Measurements from ENCODE around the gene ARID3C.
A peak's percentile ranks its signal among the peaks of the same experiment; 100 is the strongest.

ARID3C gene

DNA sequence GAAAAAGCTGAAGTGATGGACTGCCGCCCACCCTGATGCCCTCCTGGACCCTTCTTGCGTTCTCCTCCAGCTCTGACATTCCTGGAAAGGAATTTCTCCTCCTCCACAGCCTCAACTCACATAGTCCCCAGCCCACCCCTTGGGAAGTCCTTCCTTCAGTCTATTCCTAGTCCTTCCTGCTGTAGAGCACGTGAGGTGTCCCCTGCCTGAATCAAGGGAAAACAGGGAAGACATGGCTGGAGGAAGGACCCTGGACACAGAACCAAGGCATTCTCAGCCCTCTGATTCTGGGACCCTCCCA lies 3.7 kb downstream of the ARID3C start:
- Histone ChIP-seq H3K18ac (ENCODE audit: low read depth in 1 of 2, low read length in 2 of 2) (no peak overlapping the region), H2BK120ac (ENCODE audit: low read depth, low read length) (no peak overlapping the region), H3K36me3 (ENCODE audit: control insufficient read depth in 1 of 2, insufficient read depth in 2 of 2, low read depth in 1 of 2, low read length in 2 of 2) (no peaks in the 10 kb centered on the region), H3K4me3 (ENCODE audit: insufficient read depth in 1 of 2, low read depth in 1 of 2, low read length in 2 of 2) (no peak overlapping the region), H4K91ac (ENCODE audit: low read length) (no peak overlapping the region), H4K8ac (ENCODE audit: low read length) (no peak overlapping the region), H3K4me1 (ENCODE audit: control insufficient read depth, insufficient read depth, low read depth, low read length) (peaks cover 13% of the 10 kb centered on the region), H3K4ac (ENCODE audit: low read depth in 1 of 2, low read length in 2 of 2) (no peak overlapping the region), H3K23ac (ENCODE audit: low read length in 2 of 2) (peak overlapping the region in 1 of 2 experiments; percentile 3), H3K14ac (ENCODE audit: low read length in 2 of 2) (no peak overlapping the region), H3K4me2 (ENCODE audit: low read length, poor library complexity, severe bottlenecking) (no peak overlapping the region), H2BK5ac (ENCODE audit: low read depth, low read length, poor library complexity, severe bottlenecking) (no peak overlapping the region), H3K27me3 (ENCODE audit: control insufficient read depth in 1 of 2, insufficient read depth in 1 of 2, low read length in 2 of 2) (peaks cover 67 to 78% of the 10 kb centered on the region in 2 experiments), H3K9ac (ENCODE audit: low read length) (no peak overlapping the region), H3K27ac (ENCODE audit: low read length, poor library complexity, severe bottlenecking) (no peak overlapping the region), H2BK15ac (ENCODE audit: low read depth, poor library complexity, severe bottlenecking) (no peak overlapping the region), H2AFZ (ENCODE audit: low read depth, low read length) (no peak overlapping the region), H2BK12ac (ENCODE audit: low read length in 2 of 2) (no peak overlapping the region), H3K79me1 (replicated peaks; ENCODE audit: low read length, poor library complexity, severe bottlenecking) (peaks cover under 1% of the 10 kb centered on the region), H3K9me3 (ENCODE audit: control insufficient read depth, low read length) (no peaks in the 10 kb centered on the region), H2AK5ac (ENCODE audit: low read length, severe bottlenecking) (no peak overlapping the region)
- WGBS = 24% methylated on average over 3 of the region's 3 CpGs
- DNase-seq = no peak

- H3K4ac ChIP-seq (ENCODE audit: low read depth in 1 of 2, low read length in 2 of 2) = no peak overlapping the region
- H3K18ac ChIP-seq (ENCODE audit: low read depth in 1 of 2, low read length in 2 of 2) = no peak overlapping the region
- peak overlapping the region; percentile 50 for H2BK15ac ChIP-seq (ENCODE audit: low read depth, poor library complexity, severe bottlenecking)
- H3K9ac ChIP-seq (ENCODE audit: low read length) = no peak overlapping the region
- H4K8ac ChIP-seq (ENCODE audit: low read length) = no peak overlapping the region
- H3K36me3 ChIP-seq (ENCODE audit: control insufficient read depth in 1 of 2, insufficient read depth in 2 of 2, low read depth in 1 of 2, low read length in 2 of 2) = no peaks in the 10 kb centered on the region
- H3K14ac ChIP-seq (ENCODE audit: low read length in 2 of 2) = no peak overlapping the region
- no peak overlapping the region for H4K91ac ChIP-seq (ENCODE audit: low read length)
- no peak overlapping the region for H3K4me3 ChIP-seq (ENCODE audit: insufficient read depth in 1 of 2, low read depth in 1 of 2, low read length in 2 of 2)
- no peak overlapping the region for H3K27ac ChIP-seq (ENCODE audit: low read length, poor library complexity, severe bottlenecking)
- H2BK5ac ChIP-seq (ENCODE audit: low read depth, low read length, poor library complexity, severe bottlenecking) = no peak overlapping the region
- H2AFZ ChIP-seq (ENCODE audit: low read depth, low read length) = no peak overlapping the region
- H2BK12ac ChIP-seq (ENCODE audit: low read length in 2 of 2) = no peak overlapping the region
- H3K79me1 ChIP-seq (replicated peaks; ENCODE audit: low read length, poor library complexity, severe bottlenecking) = peaks cover 6% of the 10 kb centered on the region
- peak overlapping the region in 1 of 2 experiments; percentile 53 for H3K23ac ChIP-seq (ENCODE audit: low read length in 2 of 2)
- WGBS = 10% methylated on average over 39 of the region's 39 CpGs
- no peak overlapping the region for H2AK5ac ChIP-seq (ENCODE audit: low read length, severe bottlenecking)
- peaks cover 62 to 73% of the 10 kb centered on the region in 2 experiments for H3K27me3 ChIP-seq (ENCODE audit: control insufficient read depth in 1 of 2, insufficient read depth in 1 of 2, low read length in 2 of 2)
- no peaks in the 10 kb centered on the region for H3K9me3 ChIP-seq (ENCODE audit: control insufficient read depth, low read length)
- H3K4me1 ChIP-seq (ENCODE audit: control insufficient read depth, insufficient read depth, low read depth, low read length) = peaks cover 13% of the 10 kb centered on the region
- no peak overlapping the region for H2BK120ac ChIP-seq (ENCODE audit: low read depth, low read length)
- H3K4me2 ChIP-seq (ENCODE audit: low read length, poor library complexity, severe bottlenecking) = no peak overlapping the region
- DNase-seq = no peak
Measured at GRCh38 chr9:34624475-34625185, 4.2 kb downstream of the ARID3C start.

DNA sequence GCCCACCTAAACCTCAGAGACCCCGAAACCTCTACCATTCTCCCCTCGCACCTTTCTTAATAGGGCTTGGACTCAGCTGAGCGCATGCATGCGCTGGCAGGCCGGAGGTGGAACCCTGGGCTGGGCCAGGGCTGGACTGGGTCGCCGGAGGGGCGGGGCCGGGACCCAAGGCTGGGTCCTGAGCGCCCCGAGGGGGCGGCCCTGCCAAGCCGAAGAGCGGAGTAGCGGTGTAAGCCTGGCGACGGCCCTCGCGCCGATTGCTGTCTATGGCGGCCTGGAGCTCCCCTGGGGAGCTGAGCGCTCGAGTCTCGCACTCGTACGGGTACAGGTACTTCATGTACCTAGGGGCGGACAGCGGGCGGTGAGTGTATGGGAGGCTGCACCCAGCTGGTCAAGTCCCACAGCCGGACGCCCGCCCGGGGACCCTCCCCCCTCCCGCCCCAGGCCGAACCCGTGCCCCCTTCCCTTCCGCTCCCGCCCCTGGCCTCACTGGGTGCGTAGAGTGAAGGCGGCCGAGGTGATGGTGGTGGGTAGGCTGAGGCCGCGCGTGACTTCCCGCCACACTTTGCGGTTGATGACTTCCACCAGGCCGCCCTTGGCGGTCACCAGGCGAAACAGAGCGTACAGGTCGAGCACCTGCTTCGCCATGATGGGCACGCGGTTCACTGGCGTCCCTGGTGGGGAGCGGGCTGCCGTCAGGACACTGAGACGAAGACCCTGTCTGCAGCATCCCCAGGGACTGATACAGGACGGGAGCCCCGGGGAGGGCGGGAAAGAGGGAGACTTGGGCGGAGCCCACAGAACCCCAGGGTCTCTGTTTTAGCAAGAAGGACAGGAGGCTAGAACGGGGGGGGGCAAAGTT lies 5.3 kb downstream of the ARID3C start:
- H2BK15ac ChIP-seq (ENCODE audit: low read depth, poor library complexity, severe bottlenecking) = no peak overlapping the region
- peaks cover 0 to under 1% of the 10 kb centered on the region in 2 experiments for H3K36me3 ChIP-seq (ENCODE audit: control insufficient read depth in 1 of 2, insufficient read depth in 2 of 2, low read depth in 1 of 2, low read length in 2 of 2)
- no peak overlapping the region for H4K8ac ChIP-seq (ENCODE audit: low read length)
- peaks cover 4% of the 10 kb centered on the region for H3K4me1 ChIP-seq (ENCODE audit: control insufficient read depth, insufficient read depth, low read depth, low read length)
- H3K4ac ChIP-seq (ENCODE audit: low read depth in 1 of 2, low read length in 2 of 2) = no peak overlapping the region
- no peak overlapping the region for H3K4me2 ChIP-seq (ENCODE audit: low read length, poor library complexity, severe bottlenecking)
- no peak overlapping the region for H3K18ac ChIP-seq (ENCODE audit: low read depth in 1 of 2, low read length in 2 of 2)
- H3K23ac ChIP-seq (ENCODE audit: low read length in 2 of 2) = no peak overlapping the region
- no peak overlapping the region for H2BK12ac ChIP-seq (ENCODE audit: low read length in 2 of 2)
- H3K27me3 ChIP-seq (ENCODE audit: control insufficient read depth in 1 of 2, insufficient read depth in 1 of 2, low read length in 2 of 2) = peaks cover 55 to 65% of the 10 kb centered on the region in 2 experiments
- no peak overlapping the region for H3K27ac ChIP-seq (ENCODE audit: low read length, poor library complexity, severe bottlenecking)
- H3K4me3 ChIP-seq (ENCODE audit: insufficient read depth in 1 of 2, low read depth in 1 of 2, low read length in 2 of 2) = peak overlapping the region in 1 of 2 experiments; percentile 3
- H3K14ac ChIP-seq (ENCODE audit: low read length in 2 of 2) = no peak overlapping the region
- H3K9me3 ChIP-seq (ENCODE audit: control insufficient read depth, low read length) = no peaks in the 10 kb centered on the region
- no peak overlapping the region for H2BK120ac ChIP-seq (ENCODE audit: low read depth, low read length)
- no peak overlapping the region for H2AK5ac ChIP-seq (ENCODE audit: low read length, severe bottlenecking)
- no peak overlapping the region for H4K91ac ChIP-seq (ENCODE audit: low read length)
- H2AFZ ChIP-seq (ENCODE audit: low read depth, low read length) = no peak overlapping the region
- WGBS = 71% methylated on average over 55 of the region's 63 CpGs
- peaks cover 14% of the 10 kb centered on the region for H3K79me1 ChIP-seq (replicated peaks; ENCODE audit: low read length, poor library complexity, severe bottlenecking)
- no peak overlapping the region for H2BK5ac ChIP-seq (ENCODE audit: low read depth, low read length, poor library complexity, severe bottlenecking)
- H3K9ac ChIP-seq (ENCODE audit: low read length) = no peak overlapping the region
- DNase-seq = no peak
